ENCODE measurements around the gene C1S.

DNA sequence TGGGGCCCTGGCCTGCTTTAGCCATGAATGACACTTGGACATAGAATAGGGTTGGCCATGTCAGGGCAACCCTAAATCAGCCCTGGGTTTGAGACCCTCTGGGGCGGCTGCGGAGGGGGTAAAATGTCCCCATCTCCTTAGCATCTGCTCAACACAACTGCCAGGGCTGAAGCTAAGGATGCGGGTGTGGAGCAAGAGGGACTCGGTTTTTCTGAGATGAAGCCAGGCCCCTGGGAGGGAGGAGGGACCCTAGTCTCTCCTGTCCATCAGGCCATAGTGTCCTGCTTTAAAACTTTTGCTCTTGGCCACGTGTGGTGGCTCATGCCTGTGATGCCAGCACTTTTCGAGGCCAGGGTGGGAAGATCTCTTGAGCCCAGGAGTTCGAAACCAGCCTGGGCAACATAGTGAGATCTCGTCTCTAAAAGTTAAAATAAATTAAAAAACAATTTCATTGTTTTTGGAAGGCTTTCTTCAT, 32.5 kb downstream of the C1S start:
- TF ChIP-seq POLR2A (IDR thresholded peaks at IDR 0.05; ENCODE audit: low read depth, low read length) (no peak), MAZ (IDR thresholded peaks at IDR 0.05; ENCODE audit: borderline replicate concordance, low read depth, low read length) (no peak), RAD21 (IDR thresholded peaks at IDR 0.05; ENCODE audit: low read length) (no peak), MXI1 (IDR thresholded peaks at IDR 0.05; ENCODE audit: borderline replicate concordance, low read depth, low read length) (no peak), MAFK (IDR thresholded peaks at IDR 0.05; ENCODE audit: low read depth, low read length) (no peak), SMC3 (IDR thresholded peaks at IDR 0.05; ENCODE audit: low read depth, low read length) (no peak), CEBPB (IDR thresholded peaks at IDR 0.05; ENCODE audit: low read depth, low read length) (no peak), FOS (IDR thresholded peaks at IDR 0.05; ENCODE audit: low read depth, low read length) (no peak)
- TF ChIP-seq, protein P1, sequence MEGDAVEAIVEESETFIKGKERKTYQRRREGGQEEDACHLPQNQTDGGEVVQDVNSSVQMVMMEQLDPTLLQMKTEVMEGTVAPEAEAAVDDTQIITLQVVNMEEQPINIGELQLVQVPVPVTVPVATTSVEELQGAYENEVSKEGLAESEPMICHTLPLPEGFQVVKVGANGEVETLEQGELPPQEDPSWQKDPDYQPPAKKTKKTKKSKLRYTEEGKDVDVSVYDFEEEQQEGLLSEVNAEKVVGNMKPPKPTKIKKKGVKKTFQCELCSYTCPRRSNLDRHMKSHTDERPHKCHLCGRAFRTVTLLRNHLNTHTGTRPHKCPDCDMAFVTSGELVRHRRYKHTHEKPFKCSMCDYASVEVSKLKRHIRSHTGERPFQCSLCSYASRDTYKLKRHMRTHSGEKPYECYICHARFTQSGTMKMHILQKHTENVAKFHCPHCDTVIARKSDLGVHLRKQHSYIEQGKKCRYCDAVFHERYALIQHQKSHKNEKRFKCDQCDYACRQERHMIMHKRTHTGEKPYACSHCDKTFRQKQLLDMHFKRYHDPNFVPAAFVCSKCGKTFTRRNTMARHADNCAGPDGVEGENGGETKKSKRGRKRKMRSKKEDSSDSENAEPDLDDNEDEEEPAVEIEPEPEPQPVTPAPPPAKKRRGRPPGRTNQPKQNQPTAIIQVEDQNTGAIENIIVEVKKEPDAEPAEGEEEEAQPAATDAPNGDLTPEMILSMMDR (conservative IDR thresholded peaks at IDR 0.05; ENCODE audit: low read depth, low read length) = no peak
- TF ChIP-seq, protein P2, sequence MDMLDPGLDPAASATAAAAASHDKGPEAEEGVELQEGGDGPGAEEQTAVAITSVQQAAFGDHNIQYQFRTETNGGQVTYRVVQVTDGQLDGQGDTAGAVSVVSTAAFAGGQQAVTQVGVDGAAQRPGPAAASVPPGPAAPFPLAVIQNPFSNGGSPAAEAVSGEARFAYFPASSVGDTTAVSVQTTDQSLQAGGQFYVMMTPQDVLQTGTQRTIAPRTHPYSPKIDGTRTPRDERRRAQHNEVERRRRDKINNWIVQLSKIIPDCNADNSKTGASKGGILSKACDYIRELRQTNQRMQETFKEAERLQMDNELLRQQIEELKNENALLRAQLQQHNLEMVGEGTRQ (IDR thresholded peaks at IDR 0.05; ENCODE audit: low read depth, low read length) = no peak
- TF ChIP-seq, protein P3, sequence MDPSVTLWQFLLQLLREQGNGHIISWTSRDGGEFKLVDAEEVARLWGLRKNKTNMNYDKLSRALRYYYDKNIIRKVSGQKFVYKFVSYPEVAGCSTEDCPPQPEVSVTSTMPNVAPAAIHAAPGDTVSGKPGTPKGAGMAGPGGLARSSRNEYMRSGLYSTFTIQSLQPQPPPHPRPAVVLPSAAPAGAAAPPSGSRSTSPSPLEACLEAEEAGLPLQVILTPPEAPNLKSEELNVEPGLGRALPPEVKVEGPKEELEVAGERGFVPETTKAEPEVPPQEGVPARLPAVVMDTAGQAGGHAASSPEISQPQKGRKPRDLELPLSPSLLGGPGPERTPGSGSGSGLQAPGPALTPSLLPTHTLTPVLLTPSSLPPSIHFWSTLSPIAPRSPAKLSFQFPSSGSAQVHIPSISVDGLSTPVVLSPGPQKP (IDR thresholded peaks at IDR 0.05; ENCODE audit: borderline replicate concordance, low read depth, low read length) = no peak

Data from IMR-90 (cell line).